Activated gamma-delta T cell (primary cell): ENCODE measurements around the gene RCAN3.
"Not testable (repeated sequence)": the region's sequence is repeated elsewhere in the genome, so short reads cannot be mapped to it uniquely, and the experiment has no call there.

ENCODE experiments used
- DNase-seq: peaks from one replicate; lab custom pipeline; 2025; lab: John Stamatoyannopoulos, UW
- total RNA-seq, 2 donors: gene quantifications; one replicate each; lab custom pipeline; 2026; lab: John Stamatoyannopoulos, UW

RCAN3 gene
- total RNA-seq, result 142 to 335 reads per million in 2 donors

DNA sequence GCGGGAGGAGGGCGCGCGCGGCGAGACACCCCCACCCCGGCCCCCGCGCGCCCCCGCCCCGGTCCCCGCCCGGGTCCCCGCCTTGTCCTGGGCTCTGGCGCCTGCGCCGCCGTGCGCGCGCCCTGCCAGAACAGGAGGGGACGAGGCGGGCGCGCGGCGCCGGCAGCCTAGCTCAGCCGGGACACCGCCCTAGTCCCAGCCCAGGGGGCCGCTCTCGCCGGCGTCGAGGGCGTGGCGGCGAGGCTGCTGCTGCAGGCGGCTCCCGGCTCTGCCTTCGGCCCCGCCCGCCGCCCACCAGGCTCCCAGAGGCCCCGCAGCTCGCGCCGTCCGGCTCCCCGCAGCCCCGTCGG is at the start of gene RCAN3:
Gene RCAN3, plus strand, starts transcription at position 128 of the 350 bp plus-strand sequence. CDS start 11,537 bp downstream, outside the sequence.
- peak; percentile 62 for DNase-seq

GRCh38 chr1:24452922-24453485 is 49.6 kb upstream of the RCAN3 start:
- DNase-seq, result no peak

DNA sequence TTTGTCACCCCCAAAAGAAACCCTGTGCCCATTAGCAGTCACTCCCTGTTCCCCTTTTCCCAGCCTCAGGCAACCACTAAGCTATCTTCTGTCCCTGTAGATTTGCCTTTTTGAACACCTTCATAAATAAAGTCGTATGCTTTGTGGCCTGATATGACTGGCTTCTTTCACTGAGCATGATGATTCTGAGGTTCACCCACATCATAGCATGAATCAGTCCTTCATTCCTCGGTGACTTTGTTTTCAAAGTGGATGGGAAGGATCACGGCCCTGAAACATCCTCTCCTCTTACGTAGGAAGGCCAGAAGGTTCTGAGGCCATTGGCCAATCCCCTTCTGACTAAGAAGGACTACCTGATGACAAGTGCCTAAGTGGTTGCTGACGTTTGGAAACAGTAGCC is 48.0 kb upstream of the RCAN3 start:
- DNase-seq, result no peak

GRCh38 chr1:24455272-24455671 is 47.4 kb upstream of the RCAN3 start:
- DNase-seq, result no peak

DNA sequence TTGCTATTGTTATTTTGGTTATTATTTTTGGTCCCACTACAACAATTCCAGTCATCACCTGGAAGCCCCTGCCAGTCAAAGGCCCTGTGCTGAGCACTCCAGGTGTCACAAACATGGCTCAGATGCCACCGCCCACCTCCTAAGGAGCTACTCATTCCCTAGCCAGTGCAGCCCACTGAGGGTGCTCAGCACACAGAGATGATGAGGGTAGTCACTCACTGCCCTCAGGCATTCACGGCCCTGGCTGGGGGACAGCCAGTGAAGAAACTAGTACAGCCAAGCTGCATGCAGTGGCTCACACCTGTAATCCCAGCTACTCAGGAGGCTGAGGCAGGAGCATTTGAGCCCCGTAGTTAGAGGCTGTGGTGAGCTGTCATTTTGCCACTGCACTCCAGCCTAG is 44.8 kb upstream of the RCAN3 start:
- no peak for DNase-seq

GRCh38 chr1:24459551-24460266 is 42.9 kb upstream of the RCAN3 start:
- no peak for DNase-seq

- not testable (repeated sequence) for DNase-seq
These were observed 40.5 kb upstream of the RCAN3 start for GRCh38 chr1:24462128-24462527.

DNA sequence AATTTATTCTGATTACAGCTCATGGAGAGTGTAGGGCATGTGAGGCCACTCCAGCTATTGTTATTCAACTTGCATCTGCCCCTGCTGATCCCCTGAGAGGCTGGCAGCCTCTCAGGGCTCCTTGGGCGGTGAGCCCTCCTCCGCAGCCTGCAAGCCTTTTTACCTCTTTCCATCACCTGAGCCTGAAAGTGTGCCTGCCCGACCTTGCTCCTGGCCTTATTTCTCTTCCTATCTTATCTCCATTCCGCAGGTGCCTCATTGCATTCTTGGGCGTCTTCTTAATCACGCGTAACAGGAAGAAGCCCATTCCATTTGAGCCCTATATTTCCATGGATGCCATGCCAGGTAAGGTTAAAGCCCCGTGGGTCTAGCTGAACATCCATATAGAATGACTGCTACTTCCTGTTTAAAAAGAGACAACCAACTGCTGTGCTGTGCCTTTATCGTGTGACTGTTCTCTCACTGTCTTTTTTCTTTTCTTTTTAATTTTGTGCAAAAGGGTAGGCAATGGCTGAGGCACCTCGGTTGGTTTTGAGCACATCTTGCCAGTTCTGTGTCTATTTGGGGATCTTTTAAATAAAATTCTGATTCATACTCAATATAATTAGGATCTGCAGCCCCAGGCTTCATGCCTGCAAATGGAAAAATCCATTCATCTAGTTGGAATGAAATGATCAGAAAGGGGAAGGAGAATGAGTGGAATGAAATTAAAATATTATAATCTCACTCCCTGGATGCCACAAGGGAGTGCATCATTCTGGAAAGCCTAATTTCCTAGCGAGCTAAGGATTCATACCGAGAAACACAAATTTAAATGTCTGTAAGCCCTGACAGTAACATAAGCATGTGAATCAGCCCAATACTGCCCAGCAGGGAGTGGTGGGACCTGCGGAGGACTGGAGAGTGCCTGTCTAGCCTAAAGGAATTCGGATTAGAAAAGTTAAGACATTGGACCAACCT is 38.6 kb upstream of the RCAN3 start:
- DNase-seq, result no peak

- no peak for DNase-seq
These were observed 37.5 kb upstream of the RCAN3 start for GRCh38 chr1:24465099-24465498.

GRCh38 chr1:24465638-24466037 is 37.0 kb upstream of the RCAN3 start:
- DNase-seq, result no peak

GRCh38 chr1:24468685-24469316 is 33.8 kb upstream of the RCAN3 start:
- no peak for DNase-seq

- no peak for DNase-seq
These were observed 32.0 kb upstream of the RCAN3 start for GRCh38 chr1:24470592-24470991.

- DNase-seq, result no peak
These were observed 29.9 kb upstream of the RCAN3 start for GRCh38 chr1:24472527-24473251.

GRCh38 chr1:24474193-24474592 is 28.4 kb upstream of the RCAN3 start:
- no peak for DNase-seq

- no peak for DNase-seq
These were observed 26.9 kb upstream of the RCAN3 start for GRCh38 chr1:24475700-24476099.

DNA sequence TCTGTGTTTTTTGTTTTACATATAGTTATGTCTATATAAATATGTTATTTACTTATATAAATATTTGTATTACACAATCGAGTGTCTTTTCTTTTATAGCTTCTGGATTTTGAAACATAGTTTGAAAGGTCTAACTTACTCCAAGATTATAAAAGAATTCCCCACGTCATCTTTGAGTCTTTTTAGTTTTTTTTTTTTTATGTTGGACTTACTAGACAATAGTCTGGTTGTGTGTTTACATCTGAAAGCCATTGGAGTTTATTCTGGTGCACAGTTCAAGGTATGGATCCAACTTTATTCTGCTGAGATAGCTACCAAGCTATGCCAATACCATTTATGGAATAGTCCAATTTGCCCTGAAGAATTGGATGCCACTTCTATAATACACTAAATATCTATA is 26.1 kb upstream of the RCAN3 start:
- DNase-seq, result no peak

GRCh38 chr1:24477309-24477708 is 25.3 kb upstream of the RCAN3 start:
- DNase-seq, result no peak

- DNase-seq, result no peak
These were observed 21.5 kb upstream of the RCAN3 start for GRCh38 chr1:24481101-24481500.

- no peak for DNase-seq
These were observed 20.6 kb upstream of the RCAN3 start for GRCh38 chr1:24481843-24482610.

GRCh38 chr1:24483441-24483840 is 19.2 kb upstream of the RCAN3 start:
- no peak for DNase-seq

GRCh38 chr1:24484199-24484598 is 18.4 kb upstream of the RCAN3 start:
- DNase-seq, result no peak
